Urinary bladder (tissue), 4 donors: ENCODE measurements around the gene DENND1A. TPM values are rescaled to one million over a fixed set of nuclear protein-coding genes. Genes with fewer than 3 reads are reported as not detected.

Experiments
- DNase-seq: peaks from one replicate; pipeline ENCODE4 v3.0.0-alpha.2; 2015; ENCODE audit errors: extremely low spot score
- H3K27ac ChIP-seq: one replicate; pipeline ENCODE4 v1.5.1; 2013; ENCODE audit warnings: low read depth, mild to moderate bottlenecking, moderate library complexity
- H3K36me3 ChIP-seq: one replicate; pipeline ENCODE4 v1.6.1; 2013; ENCODE audit warnings: mild to moderate bottlenecking, moderate library complexity; ENCODE audit not compliant: insufficient read depth
- H3K4me1 ChIP-seq: one replicate; pipeline ENCODE4 v1.6.1; 2013; ENCODE audit warnings: mild to moderate bottlenecking, moderate library complexity; ENCODE audit not compliant: insufficient read depth
- H3K4me3 ChIP-seq: one replicate; pipeline ENCODE4 v1.5.1; 2013; ENCODE audit warnings: low read depth, low read length
- WGBS: extraction: QIAGEN DNeasy Blood & Tissue Kit; methylation state at CpG from one replicate; pipeline ENCODE4 v1.1.7; 2013; 5-methylcytosine and 5-hydroxymethylcytosine counted together
- polyA plus RNA-seq: library from polyadenylated mRNA; stranded (reverse); fragments of 200-250 nt; gene quantifications from one replicate; pipeline ENCODE4 v1.2.3, GENCODE V29; 2013
- total RNA-seq: library from RNA; depleted of rRNA; stranded (reverse); fragments of >200 nt; gene quantifications from one replicate; pipeline ENCODE4 v1.2.3, GENCODE V29; 2014
- donor health status: healthy with polysubstance abuse.
- donor health status: healthy.

Gene DENND1A
- total and polyA plus RNA-seq, 2 donors: 14.8 to 20.2 TPM

DNA sequence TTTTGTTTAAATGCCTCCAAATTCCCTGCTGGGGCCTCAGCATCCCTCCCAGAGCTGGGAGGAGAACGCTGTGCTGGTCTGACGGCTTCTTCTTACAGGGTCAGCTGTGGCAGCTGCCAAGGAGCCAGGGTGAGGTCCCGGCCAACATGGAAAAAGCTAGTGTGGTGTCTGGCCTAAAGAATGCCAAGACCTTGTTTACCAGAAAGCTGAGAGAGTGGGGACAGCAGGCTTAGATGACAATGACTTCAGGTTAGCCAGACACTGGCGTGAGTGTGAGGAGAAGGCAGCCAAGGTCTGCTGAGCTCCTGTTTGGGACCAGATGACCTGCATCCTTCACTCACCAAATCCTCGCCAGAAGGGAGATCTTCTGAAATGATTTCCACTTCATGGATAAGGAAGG lies 461.4 kb downstream of the DENND1A start:
- Histone ChIP-seq H3K27ac (no peak overlapping the region), H3K4me3 (no peak overlapping the region), H3K36me3 (no peaks in the 10 kb centered on the region), H3K4me1 (no peaks in the 10 kb centered on the region)
- 70% methylated on average over 5 of the region's 5 CpGs for WGBS
- no peak for DNase-seq

DNA sequence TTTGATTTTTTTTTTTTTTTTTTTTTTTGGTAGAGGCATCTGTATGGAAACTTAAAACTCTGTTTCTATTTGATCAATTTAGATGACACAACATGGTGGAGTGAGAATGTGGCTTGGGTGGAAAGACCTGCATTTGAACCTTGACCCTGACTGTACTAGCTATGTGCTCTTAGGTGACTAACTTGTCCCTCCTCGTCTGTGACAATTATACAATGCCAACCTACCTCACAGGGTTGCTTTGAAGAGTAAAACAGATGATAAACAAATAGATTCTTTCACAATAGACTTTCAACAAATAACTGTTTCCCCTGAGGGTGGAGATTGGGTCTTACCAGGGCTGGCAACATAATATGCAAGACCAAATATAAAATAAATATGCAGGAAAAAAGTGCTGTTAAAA lies 464.6 kb downstream of the DENND1A start:
- no peak for DNase-seq
- Histone ChIP-seq H3K4me1 (no peaks in the 10 kb centered on the region), H3K36me3 (no peaks in the 10 kb centered on the region), H3K27ac (no peak overlapping the region), H3K4me3 (no peak overlapping the region)
- WGBS: 90% methylated on average over 1 of the region's 1 CpG

- no peak for DNase-seq
- no peaks in the 10 kb centered on the region for H3K4me1 ChIP-seq
- no peaks in the 10 kb centered on the region for H3K36me3 ChIP-seq
- no peak overlapping the region for H3K27ac ChIP-seq
- no peak overlapping the region for H3K4me3 ChIP-seq
- WGBS: 89% methylated on average over 2 of the region's 2 CpGs
These were observed 469.8 kb downstream of the DENND1A start for GRCh38 chr9:123460091-123460490.

DNA sequence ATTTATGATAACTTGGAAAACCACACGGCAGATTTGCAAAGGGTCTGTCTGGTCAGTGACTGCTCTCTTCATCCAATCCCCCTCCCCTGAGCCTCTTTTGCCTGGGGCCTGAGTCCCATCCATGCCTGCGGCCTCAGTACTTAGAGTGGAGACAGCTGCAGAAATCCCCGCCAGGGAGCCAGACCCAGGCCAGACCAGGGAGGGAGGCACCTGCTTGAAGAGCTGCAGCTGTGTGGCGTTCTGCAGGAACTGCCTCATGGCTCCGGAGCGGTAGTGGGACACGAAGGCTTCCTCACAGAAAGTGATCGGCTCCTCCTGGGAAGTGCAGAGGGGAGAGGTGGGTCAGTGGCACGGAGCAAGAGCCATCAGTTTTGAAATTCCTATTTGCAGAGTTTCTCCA lies 472.3 kb downstream of the DENND1A start:
- 75% methylated on average over 9 of the region's 9 CpGs for WGBS
- no peaks in the 10 kb centered on the region for H3K4me1 ChIP-seq
- no peaks in the 10 kb centered on the region for H3K36me3 ChIP-seq
- H3K4me3 ChIP-seq: no peak overlapping the region
- no peak overlapping the region for H3K27ac ChIP-seq
- DNase-seq: peak; percentile 25

- H3K36me3 ChIP-seq: no peaks in the 10 kb centered on the region
- 95% methylated on average over 3 of the region's 3 CpGs for WGBS
- H3K4me3 ChIP-seq: no peak overlapping the region
- H3K4me1 ChIP-seq: no peaks in the 10 kb centered on the region
- no peak for DNase-seq
- no peak overlapping the region for H3K27ac ChIP-seq
These were observed 473.9 kb downstream of the DENND1A start for GRCh38 chr9:123456011-123456410.

GRCh38 chr9:123455187-123455586 lies 474.7 kb downstream of the DENND1A start:
- WGBS: 95% methylated on average over 13 of the region's 13 CpGs
- Histone ChIP-seq H3K4me1 (no peaks in the 10 kb centered on the region), H3K4me3 (no peak overlapping the region), H3K36me3 (no peaks in the 10 kb centered on the region), H3K27ac (no peak overlapping the region)
- no peak for DNase-seq

DNA sequence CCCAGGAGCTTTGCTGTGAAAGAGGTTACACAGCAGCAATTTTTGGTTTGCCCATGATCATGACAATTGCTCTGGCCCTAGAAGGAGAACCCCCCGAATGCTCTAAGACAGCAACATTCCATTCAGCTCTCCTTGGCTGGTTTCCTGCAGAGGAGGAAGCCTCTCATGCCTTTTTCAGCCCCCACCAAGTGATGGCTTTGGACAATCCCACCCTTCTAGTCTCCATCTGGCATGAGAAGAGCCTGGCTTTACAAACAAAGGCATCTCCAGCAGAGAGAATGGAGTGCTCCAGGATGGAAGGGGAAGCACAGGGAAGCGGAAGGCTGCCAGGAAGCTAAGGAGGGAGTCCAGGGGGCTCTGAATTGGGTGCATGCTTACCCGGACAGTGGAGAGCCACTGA lies 475.6 kb downstream of the DENND1A start:
- Histone ChIP-seq H3K27ac (no peak overlapping the region), H3K36me3 (no peaks in the 10 kb centered on the region), H3K4me3 (no peak overlapping the region), H3K4me1 (no peaks in the 10 kb centered on the region)
- no peak for DNase-seq
- WGBS: 66% methylated on average over 3 of the region's 3 CpGs

GRCh38 chr9:123453831-123454321 lies 476.1 kb downstream of the DENND1A start:
- no peak for DNase-seq
- Histone ChIP-seq H3K4me3 (no peak overlapping the region), H3K36me3 (no peaks in the 10 kb centered on the region), H3K4me1 (no peaks in the 10 kb centered on the region), H3K27ac (no peak overlapping the region)
- 92% methylated on average over 7 of the region's 7 CpGs for WGBS

GRCh38 chr9:123453076-123453667 lies 476.8 kb downstream of the DENND1A start:
- H3K36me3 ChIP-seq: no peaks in the 10 kb centered on the region
- no peak overlapping the region for H3K4me3 ChIP-seq
- WGBS: 93% methylated on average over 14 of the region's 14 CpGs
- no peak for DNase-seq
- H3K27ac ChIP-seq: no peak overlapping the region
- H3K4me1 ChIP-seq: no peaks in the 10 kb centered on the region

GRCh38 chr9:123450996-123451395 lies 478.9 kb downstream of the DENND1A start:
- H3K36me3 ChIP-seq: no peaks in the 10 kb centered on the region
- H3K4me3 ChIP-seq: no peak overlapping the region
- no peak overlapping the region for H3K27ac ChIP-seq
- H3K4me1 ChIP-seq: no peaks in the 10 kb centered on the region
- 93% methylated on average over 6 of the region's 6 CpGs for WGBS
- DNase-seq: no peak

DNA sequence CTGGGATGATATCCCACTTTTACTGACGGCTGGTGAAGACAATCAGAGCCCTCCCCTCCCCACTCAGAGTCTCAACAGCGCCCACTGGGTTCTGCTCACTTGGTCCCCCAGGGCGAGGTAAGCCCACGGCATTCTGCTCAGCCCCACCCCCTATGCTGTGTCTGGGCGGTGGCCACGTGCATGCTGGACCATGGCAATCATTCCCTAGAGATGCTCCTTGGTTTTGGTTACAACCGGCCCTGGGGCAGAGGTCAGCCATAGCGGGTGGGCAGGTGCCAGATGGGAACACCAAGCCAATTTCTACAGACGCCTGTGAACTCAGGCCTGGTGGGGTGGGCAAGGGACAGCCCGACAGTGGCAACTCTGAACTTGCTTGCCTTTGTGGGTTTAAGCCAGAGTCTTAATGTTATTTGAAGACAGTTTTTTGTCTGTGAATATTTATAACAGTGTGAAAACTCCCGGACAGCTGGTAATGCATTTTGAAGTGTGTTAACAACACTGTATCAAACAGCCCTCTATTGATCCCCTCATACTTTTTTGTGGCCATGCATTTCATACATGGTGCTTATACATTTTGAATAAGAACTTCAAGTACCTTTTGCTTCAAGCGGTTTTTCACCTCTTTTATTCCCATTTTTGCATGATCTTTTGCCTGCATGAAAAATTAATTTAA lies 479.7 kb downstream of the DENND1A start:
- WGBS: 84% methylated on average over 12 of the region's 12 CpGs
- no peaks in the 10 kb centered on the region for H3K36me3 ChIP-seq
- H3K4me1 ChIP-seq: no peaks in the 10 kb centered on the region
- DNase-seq: no peak
- no peak overlapping the region for H3K4me3 ChIP-seq
- no peak overlapping the region for H3K27ac ChIP-seq

DNA sequence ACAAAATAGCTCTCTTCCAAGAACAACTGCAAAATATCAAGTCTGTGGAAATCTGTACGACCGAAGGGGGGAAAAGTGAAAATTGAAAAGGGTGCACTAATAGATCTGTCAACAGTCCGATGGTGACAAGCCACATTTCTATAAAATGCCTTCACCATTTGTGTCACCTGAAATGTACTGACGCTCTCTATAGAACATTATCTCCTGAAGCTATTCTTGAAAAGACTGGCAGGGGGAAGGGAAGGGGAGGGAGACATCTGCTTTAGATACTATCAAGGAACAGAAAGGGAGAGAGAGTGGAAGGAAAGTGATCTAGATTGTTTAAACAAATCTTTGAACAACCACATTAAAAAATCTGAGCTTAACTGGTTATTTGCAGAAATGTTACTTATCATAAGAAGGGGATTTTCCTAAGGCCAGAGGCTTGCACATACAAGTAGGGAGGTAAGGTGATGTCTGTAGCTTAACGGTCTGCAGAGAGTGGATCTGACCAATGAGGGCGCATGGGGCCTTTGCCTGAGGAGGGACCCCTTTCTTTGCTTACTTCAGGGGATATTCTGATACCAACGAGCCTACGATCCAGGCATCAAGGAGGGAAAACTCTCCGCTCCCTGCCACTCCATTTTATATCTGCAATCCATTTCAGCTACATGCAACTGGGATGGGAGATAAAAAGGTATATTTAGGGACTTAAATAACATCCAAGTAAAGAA lies 481.8 kb downstream of the DENND1A start:
- WGBS: 85% methylated on average over 9 of the region's 9 CpGs
- Histone ChIP-seq H3K4me3 (no peak overlapping the region), H3K27ac (no peak overlapping the region), H3K36me3 (no peaks in the 10 kb centered on the region), H3K4me1 (no peaks in the 10 kb centered on the region)
- DNase-seq: no peak

- WGBS: 93% methylated on average over 10 of the region's 10 CpGs
- Histone ChIP-seq H3K36me3 (no peaks in the 10 kb centered on the region), H3K27ac (no peak overlapping the region), H3K4me3 (no peak overlapping the region), H3K4me1 (no peaks in the 10 kb centered on the region)
- no peak for DNase-seq
These were observed 483.8 kb downstream of the DENND1A start for GRCh38 chr9:123445981-123446610.

GRCh38 chr9:123445116-123445515 lies 484.8 kb downstream of the DENND1A start:
- no peak overlapping the region for H3K27ac ChIP-seq
- DNase-seq: no peak
- no peaks in the 10 kb centered on the region for H3K36me3 ChIP-seq
- over 99% methylated on average over 7 of the region's 7 CpGs for WGBS
- H3K4me1 ChIP-seq: no peaks in the 10 kb centered on the region
- no peak overlapping the region for H3K4me3 ChIP-seq
